GM23338 (cell line): Measurements from ENCODE around the gene TXNDC16. TPM values are rescaled to one million over a fixed set of nuclear protein-coding genes. Genes with fewer than 3 reads are reported as not detected.

ENCODE experiments used
- ATAC-seq: fragments of 200-7000 bp; cut with Tn5 transposase; 3 replicates; pipeline ENCODE4 v1.9.1; 2020
- DNase-seq: peaks from one replicate; pipeline ENCODE4 v3.0.0-alpha.2; 2015; ENCODE audit warnings: low spot score
- H2AFZ ChIP-seq: fragments of 200-600 bp; sonication (generic); 2 replicates; pipeline ENCODE4 v1.8.0; 2016; ENCODE audit warnings: antibody characterized with exemption, mild to moderate bottlenecking, moderate library complexity
- H3F3A ChIP-seq: fragments of 200-600 bp; sonication (generic); replicated peaks from 2 replicates; pipeline ENCODE4 v1.8.0; 2017; ENCODE audit warnings: antibody characterized with exemption, mixed run types, low read depth
- H3K27ac ChIP-seq: fragments of 200-600 bp; sonication (generic); 2 replicates; pipeline ENCODE4 v1.6.1; 2016; ENCODE audit warnings: low read depth
- H3K27me3 ChIP-seq: fragments of 200-600 bp; sonication (generic); 2 replicates; pipeline ENCODE4 v1.8.0; 2016; ENCODE audit warnings: mild to moderate bottlenecking, mixed run types, moderate library complexity; ENCODE audit not compliant: insufficient read depth
- H3K36me3 ChIP-seq: fragments of 200-600 bp; sonication (generic); 2 replicates; pipeline ENCODE4 v1.8.0; 2016; ENCODE audit warnings: mild to moderate bottlenecking; ENCODE audit not compliant: insufficient read depth
- H3K4me1 ChIP-seq: fragments of 200-600 bp; sonication (generic); 2 replicates; pipeline ENCODE4 v1.8.0; 2016; ENCODE audit warnings: mild to moderate bottlenecking, moderate library complexity; ENCODE audit not compliant: insufficient read depth
- H3K4me2 ChIP-seq: fragments of 200-600 bp; sonication (generic); 2 replicates; pipeline ENCODE4 v1.7.1; 2017; ENCODE audit warnings: mixed run types
- H3K4me3 ChIP-seq: fragments of 200-600 bp; sonication (generic); 2 replicates; pipeline ENCODE4 v1.6.1; 2016; ENCODE audit warnings: mixed run types
- H3K79me2 ChIP-seq: fragments of 200-600 bp; sonication (generic); replicated peaks from 2 replicates; pipeline ENCODE4 v1.8.0; 2017; ENCODE audit warnings: mild to moderate bottlenecking; ENCODE audit not compliant: insufficient read depth
- H3K9me2 ChIP-seq: fragments of 200-600 bp; sonication (generic); 2 replicates; pipeline ENCODE4 v1.8.0; 2017; ENCODE audit not compliant: insufficient read depth
- H4K20me1 ChIP-seq: fragments of 200-600 bp; sonication (generic); replicated peaks from 2 replicates; pipeline ENCODE4 v1.8.0; 2017; ENCODE audit warnings: mild to moderate bottlenecking; ENCODE audit not compliant: insufficient read depth
- H3K27ac Mint-ChIP-seq: 2 replicates; pipeline ENCODE4 v1.8.0; 2020; ENCODE audit warnings: inconsistent platforms, mild to moderate bottlenecking, moderate library complexity, mixed read lengths
- H3K27me3 Mint-ChIP-seq: 3 replicates; pipeline ENCODE4 v1.8.0; 2022; ENCODE audit warnings: low read depth, mild to moderate bottlenecking, moderate library complexity, mixed read lengths, inconsistent platforms; ENCODE audit not compliant: insufficient read depth, poor library complexity
- H3K36me3 Mint-ChIP-seq: 3 replicates; pipeline ENCODE4 v1.8.0; 2021; ENCODE audit warnings: low read depth, mild to moderate bottlenecking, inconsistent platforms, moderate library complexity, mixed read lengths
- H3K4me1 Mint-ChIP-seq: 3 replicates; pipeline ENCODE4 v1.8.0; 2020; ENCODE audit warnings: mild to moderate bottlenecking, inconsistent platforms, mixed read lengths
- H3K4me3 Mint-ChIP-seq: 3 replicates; pipeline ENCODE4 v1.8.0; 2021; ENCODE audit warnings: moderate library complexity, mild to moderate bottlenecking, inconsistent platforms, mixed read lengths
- H3K9me3 Mint-ChIP-seq: 3 replicates; pipeline ENCODE4 v1.8.0; 2020; ENCODE audit warnings: moderate library complexity, mild to moderate bottlenecking, inconsistent platforms, mixed read lengths
- CREB1 ChIP-seq: fragments of 250-450 bp; sonication (Bioruptor Pico); IDR thresholded peaks from 2 replicates; pipeline ENCODE4 v1.5.0; 2020; ENCODE audit warnings: low read depth, mild to moderate bottlenecking, moderate library complexity
- CTCF ChIP-seq, 2 experiments: fragments of 200-600 bp in 1 of 2; sonication (generic) in 1 of 2; conservative IDR thresholded peaks; 2 replicates each; pipeline versions ENCODE4 v1.5.1 to v1.6.1; 2016 to 2017; ENCODE audit warnings: antibody characterized with exemption in 2 of 2, low read depth in 2 of 2, mild to moderate bottlenecking in 2 of 2, moderate library complexity in 1 of 2
- ETS1 ChIP-seq: IDR thresholded peaks from 2 replicates; pipeline ENCODE4 v1.6.1; 2016; ENCODE audit warnings: antibody characterized with exemption
- EZH2 ChIP-seq: fragments of 200-600 bp; sonication (generic); IDR thresholded peaks from one replicate; pipeline ENCODE4 v1.8.0; 2017; ENCODE audit warnings: antibody characterized with exemption, mild to moderate bottlenecking, low read depth; ENCODE audit not compliant: unreplicated experiment
- EZH2phosphoT487 ChIP-seq: fragments of 200-600 bp; sonication (generic); IDR thresholded peaks from one replicate; pipeline ENCODE4 v1.8.1; 2018; ENCODE audit warnings: antibody characterized with exemption; ENCODE audit not compliant: unreplicated experiment
- JUNB ChIP-seq: IDR thresholded peaks from one replicate; pipeline ENCODE4 v1.6.1; 2016; ENCODE audit warnings: antibody characterized with exemption; ENCODE audit not compliant: unreplicated experiment
- NANOG ChIP-seq: IDR thresholded peaks from 2 replicates; pipeline ENCODE4 v1.6.1; 2016; ENCODE audit warnings: antibody characterized with exemption, borderline replicate concordance
- POLR2AphosphoS5 ChIP-seq: IDR thresholded peaks from 2 replicates; pipeline ENCODE4 v1.6.1; 2016; ENCODE audit warnings: antibody characterized with exemption, low read depth
- REST ChIP-seq: IDR thresholded peaks from one replicate; pipeline ENCODE4 v1.6.1; 2018; ENCODE audit warnings: antibody characterized with exemption; ENCODE audit not compliant: unreplicated experiment
- STAT1 ChIP-seq: IDR thresholded peaks from one replicate; pipeline ENCODE4 v1.6.1; 2016; ENCODE audit warnings: antibody characterized with exemption; ENCODE audit not compliant: unreplicated experiment
- ZNF114 ChIP-seq: fragments of 250-450 bp; sonication (Bioruptor Pico); IDR thresholded peaks from 2 replicates; pipeline ENCODE4 v1.5.0; 2020; ENCODE audit warnings: mild to moderate bottlenecking, moderate library complexity
- ZNF331 ChIP-seq: fragments of 250-450 bp; sonication (Bioruptor Pico); IDR thresholded peaks from 2 replicates; pipeline ENCODE4 v1.5.0; 2020; ENCODE audit warnings: low read depth, mild to moderate bottlenecking, moderate library complexity
- polyA plus RNA-seq: library from polyadenylated mRNA; unstranded; fragments of >200 nt; fragmentation: Nextera tagmentation; extraction: Ambion mirVana; gene quantifications from 2 replicates; pipeline ENCODE4 v1.2.1, GENCODE V29; 2016
- total RNA-seq: library from RNA; depleted of rRNA; stranded (reverse); fragments of >200 nt; shearing (Covaris generic); gene quantifications from 2 replicates; pipeline ENCODE4 v1.2.3, GENCODE V29; 2014
- TF ChIP-seq, protein P1 (sequence below): fragments of 250-450 bp; sonication (Bioruptor Pico); IDR thresholded peaks from 2 replicates; pipeline ENCODE4 v1.5.0; 2020; ENCODE audit warnings: mild to moderate bottlenecking, moderate library complexity

TXNDC16 gene
- total and polyA plus RNA-seq, 2 experiments from 2014 or later = 13.6 to 14.0 TPM

DNA sequence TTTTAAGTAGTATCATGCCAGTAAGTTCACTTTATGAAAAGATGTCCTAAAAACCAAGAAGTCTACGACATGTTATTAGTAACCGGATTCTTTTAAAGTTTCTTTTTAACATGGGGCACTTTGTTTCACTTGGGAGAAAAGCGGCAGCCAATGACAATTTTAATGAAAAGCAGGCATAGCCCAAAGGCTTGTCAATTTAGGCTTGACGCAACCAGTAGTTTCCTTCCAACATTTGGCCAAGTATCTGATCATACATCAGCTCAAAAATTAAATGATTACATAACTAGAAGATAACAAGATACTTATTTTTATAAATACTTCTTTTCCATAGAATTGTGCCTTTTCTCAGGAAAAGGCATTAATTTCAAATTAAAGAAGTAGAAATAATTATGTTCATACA, 112.8 kb downstream of the TXNDC16 start:
- ATAC-seq = no peak
- no peaks in the 10 kb centered on the region for H3K4me1 Mint-ChIP-seq
- TF ChIP-seq, protein P1, sequence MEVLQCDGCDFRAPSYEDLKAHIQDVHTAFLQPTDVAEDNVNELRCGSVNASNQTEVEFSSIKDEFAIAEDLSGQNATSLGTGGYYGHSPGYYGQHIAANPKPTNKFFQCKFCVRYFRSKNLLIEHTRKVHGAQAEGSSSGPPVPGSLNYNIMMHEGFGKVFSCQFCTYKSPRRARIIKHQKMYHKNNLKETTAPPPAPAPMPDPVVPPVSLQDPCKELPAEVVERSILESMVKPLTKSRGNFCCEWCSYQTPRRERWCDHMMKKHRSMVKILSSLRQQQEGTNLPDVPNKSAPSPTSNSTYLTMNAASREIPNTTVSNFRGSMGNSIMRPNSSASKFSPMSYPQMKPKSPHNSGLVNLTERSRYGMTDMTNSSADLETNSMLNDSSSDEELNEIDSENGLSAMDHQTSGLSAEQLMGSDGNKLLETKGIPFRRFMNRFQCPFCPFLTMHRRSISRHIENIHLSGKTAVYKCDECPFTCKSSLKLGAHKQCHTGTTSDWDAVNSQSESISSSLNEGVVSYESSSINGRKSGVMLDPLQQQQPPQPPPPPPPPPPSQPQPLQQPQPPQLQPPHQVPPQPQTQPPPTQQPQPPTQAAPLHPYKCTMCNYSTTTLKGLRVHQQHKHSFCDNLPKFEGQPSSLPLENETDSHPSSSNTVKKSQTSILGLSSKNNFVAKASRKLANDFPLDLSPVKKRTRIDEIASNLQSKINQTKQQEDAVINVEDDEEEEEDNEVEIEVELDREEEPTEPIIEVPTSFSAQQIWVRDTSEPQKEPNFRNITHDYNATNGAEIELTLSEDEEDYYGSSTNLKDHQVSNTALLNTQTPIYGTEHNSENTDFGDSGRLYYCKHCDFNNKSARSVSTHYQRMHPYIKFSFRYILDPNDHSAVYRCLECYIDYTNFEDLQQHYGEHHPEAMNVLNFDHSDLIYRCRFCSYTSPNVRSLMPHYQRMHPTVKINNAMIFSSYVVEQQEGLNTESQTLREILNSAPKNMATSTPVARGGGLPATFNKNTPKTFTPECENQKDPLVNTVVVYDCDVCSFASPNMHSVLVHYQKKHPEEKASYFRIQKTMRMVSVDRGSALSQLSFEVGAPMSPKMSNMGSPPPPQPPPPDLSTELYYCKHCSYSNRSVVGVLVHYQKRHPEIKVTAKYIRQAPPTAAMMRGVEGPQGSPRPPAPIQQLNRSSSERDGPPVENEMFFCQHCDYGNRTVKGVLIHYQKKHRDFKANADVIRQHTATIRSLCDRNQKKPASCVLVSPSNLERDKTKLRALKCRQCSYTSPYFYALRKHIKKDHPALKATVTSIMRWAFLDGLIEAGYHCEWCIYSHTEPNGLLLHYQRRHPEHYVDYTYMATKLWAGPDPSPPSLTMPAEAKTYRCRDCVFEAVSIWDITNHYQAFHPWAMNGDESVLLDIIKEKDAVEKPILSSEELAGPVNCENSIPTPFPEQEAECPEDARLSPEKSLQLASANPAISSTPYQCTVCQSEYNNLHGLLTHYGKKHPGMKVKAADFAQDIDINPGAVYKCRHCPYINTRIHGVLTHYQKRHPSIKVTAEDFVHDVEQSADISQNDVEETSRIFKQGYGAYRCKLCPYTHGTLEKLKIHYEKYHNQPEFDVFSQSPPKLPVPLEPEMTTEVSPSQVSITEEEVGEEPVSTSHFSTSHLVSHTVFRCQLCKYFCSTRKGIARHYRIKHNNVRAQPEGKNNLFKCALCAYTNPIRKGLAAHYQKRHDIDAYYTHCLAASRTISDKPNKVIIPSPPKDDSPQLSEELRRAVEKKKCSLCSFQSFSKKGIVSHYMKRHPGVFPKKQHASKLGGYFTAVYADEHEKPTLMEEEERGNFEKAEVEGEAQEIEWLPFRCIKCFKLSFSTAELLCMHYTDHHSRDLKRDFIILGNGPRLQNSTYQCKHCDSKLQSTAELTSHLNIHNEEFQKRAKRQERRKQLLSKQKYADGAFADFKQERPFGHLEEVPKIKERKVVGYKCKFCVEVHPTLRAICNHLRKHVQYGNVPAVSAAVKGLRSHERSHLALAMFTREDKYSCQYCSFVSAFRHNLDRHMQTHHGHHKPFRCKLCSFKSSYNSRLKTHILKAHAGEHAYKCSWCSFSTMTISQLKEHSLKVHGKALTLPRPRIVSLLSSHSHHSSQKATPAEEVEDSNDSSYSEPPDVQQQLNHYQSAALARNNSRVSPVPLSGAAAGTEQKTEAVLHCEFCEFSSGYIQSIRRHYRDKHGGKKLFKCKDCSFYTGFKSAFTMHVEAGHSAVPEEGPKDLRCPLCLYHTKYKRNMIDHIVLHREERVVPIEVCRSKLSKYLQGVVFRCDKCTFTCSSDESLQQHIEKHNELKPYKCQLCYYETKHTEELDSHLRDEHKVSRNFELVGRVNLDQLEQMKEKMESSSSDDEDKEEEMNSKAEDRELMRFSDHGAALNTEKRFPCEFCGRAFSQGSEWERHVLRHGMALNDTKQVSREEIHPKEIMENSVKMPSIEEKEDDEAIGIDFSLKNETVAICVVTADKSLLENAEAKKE (CRISPR knock-in tag) = no peak
- TF ChIP-seq REST = no peak
- no peak for TF ChIP-seq ZNF114 (CRISPR knock-in tag)
- TF ChIP-seq JUNB = no peak
- TF ChIP-seq STAT1 = no peak
- no peak for TF ChIP-seq CREB1 (CRISPR knock-in tag)
- no peak for TF ChIP-seq EZH2
- TF ChIP-seq CTCF (conservative IDR thresholded peaks at IDR 0.05; ENCODE audit: low read depth in 2 of 2) = no peak
- TF ChIP-seq ETS1 = no peak
- no peak for TF ChIP-seq NANOG
- TF ChIP-seq ZNF331 (CRISPR knock-in tag) = no peak
- TF ChIP-seq EZH2phosphoT487 = no peak
- TF ChIP-seq POLR2AphosphoS5 = no peak

More for the DNA sequence above, 112.8 kb downstream of the TXNDC16 start:
- Histone ChIP-seq H3K36me3 (no peaks in the 10 kb centered on the region), H2AFZ (no peak overlapping the region), H3K4me2 (no peak overlapping the region), H4K20me1 (no peaks in the 10 kb centered on the region), H3F3A (no peaks in the 10 kb centered on the region), H3K79me2 (no peaks in the 10 kb centered on the region), H3K4me3 (no peak overlapping the region), H3K27me3 (no peaks in the 10 kb centered on the region), H3K4me1 (no peaks in the 10 kb centered on the region), H3K27ac (no peak overlapping the region), H3K9me2 (no peaks in the 10 kb centered on the region)
- DNase-seq = no peak
- Mint-ChIP-seq H3K27ac (no peak overlapping the region), H3K4me3 (no peak overlapping the region), H3K9me3 (no peaks in the 10 kb centered on the region), H3K36me3 (no peaks in the 10 kb centered on the region), H3K27me3 (no peaks in the 10 kb centered on the region)
